Mucosa of rectum (tissue), 2 donors: ENCODE results near the gene KRTAP19-8.

ENCODE experiments used
- H3K27ac ChIP-seq, 2 donors: one replicate each; pipeline ENCODE4 v1.7.0; 2013; ENCODE audit warnings: inconsistent platforms in 2 of 2, low read depth in 2 of 2, low read length in 2 of 2
- H3K27me3 ChIP-seq, 2 donors: one replicate each; pipeline ENCODE4 v1.7.0; 2013; ENCODE audit warnings: low read length in 2 of 2; ENCODE audit not compliant: control insufficient read depth in 2 of 2, insufficient read depth in 2 of 2
- H3K36me3 ChIP-seq, 2 donors: one replicate each; pipeline ENCODE4 v1.7.0; 2013; ENCODE audit warnings: low read length in 2 of 2; ENCODE audit not compliant: control insufficient read depth in 2 of 2, insufficient read depth in 2 of 2
- H3K4me1 ChIP-seq, 2 donors: one replicate each; pipeline ENCODE4 v1.7.0; 2013; ENCODE audit warnings: low read length in 2 of 2, mild to moderate bottlenecking in 1 of 2; ENCODE audit not compliant: control insufficient read depth in 2 of 2, insufficient read depth in 2 of 2
- H3K4me3 ChIP-seq, 2 donors: one replicate each; pipeline ENCODE4 v1.7.0; 2013; ENCODE audit warnings: low read length in 2 of 2
- H3K9ac ChIP-seq, 2 donors: one replicate each; pipeline ENCODE4 v1.7.0; 2013; ENCODE audit warnings: low read length in 2 of 2, low read depth in 1 of 2, mild to moderate bottlenecking in 1 of 2
- H3K9me3 ChIP-seq, 2 donors: one replicate each; pipeline ENCODE4 v1.7.0; 2013; ENCODE audit warnings: low read length in 2 of 2; ENCODE audit not compliant: control insufficient read depth in 2 of 2
- donor health status: healthy.
- donor health status: Normal muscosa, but diverticular disease.

KRTAP19-8 gene, protein sequence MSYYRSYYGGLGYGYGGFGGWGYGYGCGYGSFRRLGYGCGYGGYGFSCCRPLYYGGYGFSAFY

DNA sequence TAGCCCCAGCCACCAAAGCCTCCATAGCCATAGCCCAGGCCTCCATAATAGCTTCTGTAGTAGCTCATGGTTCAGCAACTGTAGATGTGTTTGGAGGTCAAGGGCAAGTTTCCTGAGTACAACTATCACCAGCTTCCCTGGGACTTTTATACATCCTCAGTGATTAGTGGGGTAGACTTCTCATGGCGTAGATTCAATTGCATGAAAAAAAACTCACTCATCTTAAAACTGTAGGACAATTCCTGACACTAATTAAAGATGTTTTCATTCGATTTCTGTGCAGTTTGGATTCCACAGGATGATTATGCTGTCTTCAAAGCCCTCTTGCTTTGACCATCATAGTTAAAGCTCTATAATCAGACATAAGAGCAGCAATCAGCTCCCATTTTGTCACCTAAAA, at the start of gene KRTAP19-8:
Gene KRTAP19-8, minus strand, starts transcription at position 101 of the 400 bp plus-strand sequence. Its CDS starts 33 bp downstream, at position 68.
- Histone ChIP-seq H3K4me1 (no peaks in the 10 kb centered on the region), H3K9me3 (peaks cover 0 to 5% of the 10 kb centered on the region in 2 donors), H3K27ac (no peak within 1 kb of the TSS), H3K27me3 (no peaks in the 10 kb centered on the region), H3K4me3 (no peak within 1 kb of the TSS), H3K36me3 (no peaks in the 10 kb centered on the region), H3K9ac (no peak within 1 kb of the TSS)

DNA sequence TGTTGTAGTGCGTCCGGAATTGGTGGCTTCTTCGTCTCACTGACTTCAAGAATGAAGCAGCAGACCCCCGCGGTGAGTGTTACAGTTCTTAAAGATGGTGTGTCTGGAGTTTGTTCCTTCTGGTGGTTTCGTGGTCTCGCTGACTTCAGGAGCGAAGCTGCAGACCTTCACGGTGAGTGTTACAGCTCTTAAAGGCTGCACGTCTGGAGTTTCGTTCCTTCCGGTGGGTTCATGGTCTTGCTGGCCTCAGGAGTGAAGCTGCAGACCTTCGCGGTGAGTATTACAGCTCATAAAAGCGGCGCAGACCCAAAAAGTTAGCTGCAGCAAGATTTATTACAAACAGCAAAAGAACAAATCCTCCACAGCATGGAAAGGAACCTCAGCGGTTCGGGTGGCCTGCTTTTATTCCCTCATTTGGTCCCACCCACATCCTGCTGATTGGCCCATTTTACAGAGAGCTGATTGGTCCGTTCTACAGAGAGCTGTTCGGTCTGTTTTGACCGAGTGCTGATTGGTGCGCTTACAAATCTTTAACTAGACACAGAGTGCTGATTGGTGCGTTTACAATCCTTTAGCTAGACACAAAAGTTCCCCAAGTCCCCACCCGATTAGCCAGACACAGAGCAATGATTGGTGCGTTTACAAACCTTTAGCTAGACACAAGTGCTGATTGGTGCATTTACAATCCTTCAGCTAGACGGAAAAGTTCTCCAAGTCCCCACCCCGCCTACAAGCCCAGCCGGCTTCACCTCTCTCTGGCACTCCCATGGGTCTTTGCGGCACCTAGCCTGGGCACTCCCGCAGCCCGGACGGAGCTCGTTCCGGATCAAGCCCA, 49.6 kb upstream of the KRTAP19-8 start:
- Histone ChIP-seq H3K9ac (no peak overlapping the region), H3K36me3 (no peaks in the 10 kb centered on the region), H3K9me3 (no peaks in the 10 kb centered on the region), H3K27me3 (no peaks in the 10 kb centered on the region), H3K27ac (no peak overlapping the region), H3K4me1 (no peaks in the 10 kb centered on the region), H3K4me3 (no peak overlapping the region)

DNA sequence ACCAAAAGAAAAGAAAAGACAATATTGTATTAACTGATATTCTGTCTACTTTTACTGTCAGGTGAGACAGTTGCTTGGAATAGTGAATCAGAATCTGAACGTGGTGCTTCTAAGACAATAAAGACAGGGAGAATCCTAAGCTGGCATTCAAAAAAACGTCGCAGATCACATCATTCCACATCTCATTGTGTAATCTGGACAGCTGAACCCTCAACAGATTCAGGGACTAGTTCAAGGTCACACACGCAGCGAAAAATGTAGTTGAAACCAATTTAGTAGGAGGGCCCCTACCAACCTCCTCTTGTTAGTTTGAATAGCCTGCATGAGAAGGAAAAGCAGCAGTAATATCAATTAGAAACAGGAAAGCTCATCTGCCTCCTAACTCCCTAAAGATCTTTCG, 46.4 kb upstream of the KRTAP19-8 start:
- H3K4me3 ChIP-seq, result no peak overlapping the region
- H3K4me1 ChIP-seq, result no peaks in the 10 kb centered on the region
- H3K36me3 ChIP-seq, result no peaks in the 10 kb centered on the region
- no peaks in the 10 kb centered on the region for H3K27me3 ChIP-seq
- H3K9ac ChIP-seq, result no peak overlapping the region
- H3K27ac ChIP-seq, result no peak overlapping the region
- no peaks in the 10 kb centered on the region for H3K9me3 ChIP-seq

DNA sequence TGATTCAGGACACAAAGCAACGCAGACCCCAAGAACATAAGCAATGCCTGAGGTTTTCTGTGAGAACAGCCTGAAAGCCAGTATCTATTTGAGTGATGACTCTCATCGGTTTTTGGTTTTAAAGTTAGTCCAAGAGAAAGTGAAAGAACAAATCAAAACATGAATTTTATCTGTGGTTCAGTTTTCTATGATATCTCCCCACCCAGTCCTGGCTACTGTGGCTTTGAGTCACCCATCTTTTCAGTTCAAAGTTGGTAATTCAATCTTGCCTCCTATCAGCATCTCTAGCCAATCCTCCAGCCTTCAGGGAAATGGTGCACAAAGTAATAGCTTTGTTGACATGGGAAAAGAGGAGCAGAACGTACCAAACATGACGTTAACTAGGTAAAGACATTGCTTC, 40.5 kb upstream of the KRTAP19-8 start:
- Histone ChIP-seq H3K4me3 (no peak overlapping the region), H3K4me1 (no peaks in the 10 kb centered on the region), H3K9me3 (no peaks in the 10 kb centered on the region), H3K27ac (no peak overlapping the region), H3K27me3 (no peaks in the 10 kb centered on the region), H3K9ac (no peak overlapping the region), H3K36me3 (no peaks in the 10 kb centered on the region)

DNA sequence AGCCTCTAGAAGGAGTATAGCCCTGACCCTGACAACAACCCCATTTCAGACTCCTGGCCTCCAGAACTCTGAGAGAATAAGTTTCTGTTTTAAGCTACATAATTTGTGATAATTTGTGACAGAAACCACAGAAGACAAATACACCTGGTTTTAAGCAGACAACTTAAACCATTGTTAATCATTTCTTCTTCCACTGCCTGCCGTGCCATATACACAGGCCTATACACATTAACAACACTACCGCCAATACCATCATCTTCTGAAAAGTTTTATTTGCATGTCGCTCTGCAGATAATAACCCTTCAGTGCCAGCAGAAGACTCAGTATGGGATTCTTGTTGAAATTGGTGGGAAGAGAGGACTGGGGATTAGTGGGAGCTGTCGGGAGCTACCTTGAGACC, 39.9 kb upstream of the KRTAP19-8 start:
- Histone ChIP-seq H3K9me3 (no peaks in the 10 kb centered on the region), H3K27ac (no peak overlapping the region), H3K9ac (no peak overlapping the region)

DNA sequence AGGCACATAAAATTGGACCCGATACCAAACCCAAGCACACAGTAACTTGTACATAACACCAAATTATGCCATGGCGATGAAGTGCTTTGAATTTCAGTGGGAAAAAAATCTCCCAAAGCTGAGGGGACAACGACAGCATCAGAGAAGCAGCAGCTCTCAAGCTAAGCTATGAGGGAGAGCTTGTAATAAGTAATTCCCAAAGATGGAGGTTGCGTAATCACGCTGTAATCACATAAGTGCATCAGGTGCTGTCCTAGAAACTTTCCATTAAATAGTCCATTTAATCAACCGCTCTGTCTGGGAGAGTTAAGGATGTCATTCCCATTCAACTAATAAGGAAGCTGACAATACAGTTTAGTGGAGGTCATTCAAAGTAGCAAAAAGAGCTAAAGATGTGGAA, 37.6 kb upstream of the KRTAP19-8 start:
- Histone ChIP-seq H3K9me3 (no peaks in the 10 kb centered on the region), H3K4me3 (no peak overlapping the region), H3K36me3 (no peaks in the 10 kb centered on the region), H3K27ac (no peak overlapping the region), H3K9ac (no peak overlapping the region), H3K4me1 (no peaks in the 10 kb centered on the region), H3K27me3 (no peaks in the 10 kb centered on the region)

More for the DNA sequence above, 39.9 kb upstream of the KRTAP19-8 start:
- Histone ChIP-seq H3K36me3 (no peaks in the 10 kb centered on the region), H3K4me1 (no peaks in the 10 kb centered on the region), H3K27me3 (no peaks in the 10 kb centered on the region), H3K4me3 (no peak overlapping the region)

DNA sequence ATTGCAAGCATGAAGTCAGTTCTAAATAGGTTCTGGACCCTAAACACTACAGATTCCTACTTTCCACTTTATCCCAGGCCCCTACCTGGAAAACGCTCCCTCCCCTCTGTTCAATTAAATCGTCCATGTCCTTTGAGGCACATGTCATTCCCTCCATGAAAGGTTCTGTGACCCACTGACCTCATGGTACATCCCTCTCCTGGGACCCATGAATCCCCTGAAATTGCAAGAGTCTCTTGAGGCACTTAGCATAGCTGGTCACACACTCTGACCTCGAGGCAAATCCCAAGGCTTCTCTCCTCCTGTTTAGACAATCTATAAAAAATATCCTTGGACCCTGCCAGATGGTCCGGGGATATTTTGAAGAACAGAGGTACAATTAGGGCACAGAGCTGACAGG, 34.3 kb upstream of the KRTAP19-8 start:
- Histone ChIP-seq H3K27ac (no peak overlapping the region), H3K36me3 (no peaks in the 10 kb centered on the region), H3K4me1 (no peaks in the 10 kb centered on the region), H3K27me3 (no peaks in the 10 kb centered on the region), H3K4me3 (no peak overlapping the region), H3K9me3 (no peaks in the 10 kb centered on the region), H3K9ac (no peak overlapping the region)

DNA sequence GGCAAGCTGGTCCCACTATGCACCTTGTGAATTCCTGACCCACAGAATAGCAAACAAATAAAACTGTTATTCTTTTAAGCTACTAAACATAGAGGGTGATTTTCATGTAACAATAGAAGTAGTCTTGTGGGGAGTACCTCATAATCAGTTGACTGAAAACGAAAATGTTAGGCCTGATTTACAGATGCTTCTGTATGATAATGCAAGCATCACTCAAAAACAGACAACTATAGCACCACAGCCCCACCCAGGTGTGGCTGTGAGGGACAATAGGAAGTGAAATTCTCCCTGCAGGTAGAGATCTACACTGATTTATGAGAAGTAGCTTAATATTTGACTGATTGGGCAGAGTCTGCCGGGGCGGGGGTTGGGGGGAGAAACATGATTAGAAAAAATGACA, 26.5 kb upstream of the KRTAP19-8 start:
- Histone ChIP-seq H3K9ac (no peak overlapping the region), H3K27me3 (no peaks in the 10 kb centered on the region), H3K4me1 (no peaks in the 10 kb centered on the region), H3K4me3 (no peak overlapping the region), H3K9me3 (no peaks in the 10 kb centered on the region), H3K36me3 (no peaks in the 10 kb centered on the region), H3K27ac (no peak overlapping the region)

DNA sequence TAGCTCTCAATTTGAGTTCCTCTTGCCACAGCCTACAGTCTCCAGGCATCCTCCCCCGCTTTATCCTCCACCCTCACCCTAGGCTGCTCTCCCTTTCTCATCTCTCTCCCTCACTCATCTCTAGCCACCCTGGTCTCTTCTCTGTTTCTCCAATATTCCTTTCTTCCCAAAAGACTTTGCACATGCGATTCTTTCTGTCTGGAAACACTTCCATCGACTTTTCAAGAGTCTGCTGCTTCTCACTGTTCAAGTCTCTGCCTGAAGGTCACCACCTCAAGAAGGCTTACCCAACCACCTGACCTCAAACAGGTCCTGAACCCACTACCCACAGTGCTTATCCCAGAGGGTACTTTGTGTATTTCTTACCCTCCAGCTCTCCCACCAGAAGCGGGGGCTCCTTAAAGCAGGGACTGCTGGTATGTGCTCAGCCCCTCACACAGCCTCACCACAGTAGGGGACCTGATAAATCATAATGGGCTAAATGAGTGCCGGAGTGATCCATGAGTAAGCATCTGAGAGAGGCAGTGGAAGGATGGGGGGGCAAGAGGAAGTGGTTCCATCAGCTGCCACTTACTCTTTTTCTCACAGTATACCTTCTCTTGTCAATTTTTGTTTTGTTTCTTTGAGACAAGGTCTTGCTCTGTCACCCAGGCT, 14.3 kb upstream of the KRTAP19-8 start:
- H3K9me3 ChIP-seq, result no peaks in the 10 kb centered on the region
- no peaks in the 10 kb centered on the region for H3K36me3 ChIP-seq
- H3K27me3 ChIP-seq, result no peaks in the 10 kb centered on the region
- no peak overlapping the region for H3K27ac ChIP-seq
- no peak overlapping the region for H3K9ac ChIP-seq
- H3K4me1 ChIP-seq, result no peaks in the 10 kb centered on the region
- H3K4me3 ChIP-seq, result no peak overlapping the region

DNA sequence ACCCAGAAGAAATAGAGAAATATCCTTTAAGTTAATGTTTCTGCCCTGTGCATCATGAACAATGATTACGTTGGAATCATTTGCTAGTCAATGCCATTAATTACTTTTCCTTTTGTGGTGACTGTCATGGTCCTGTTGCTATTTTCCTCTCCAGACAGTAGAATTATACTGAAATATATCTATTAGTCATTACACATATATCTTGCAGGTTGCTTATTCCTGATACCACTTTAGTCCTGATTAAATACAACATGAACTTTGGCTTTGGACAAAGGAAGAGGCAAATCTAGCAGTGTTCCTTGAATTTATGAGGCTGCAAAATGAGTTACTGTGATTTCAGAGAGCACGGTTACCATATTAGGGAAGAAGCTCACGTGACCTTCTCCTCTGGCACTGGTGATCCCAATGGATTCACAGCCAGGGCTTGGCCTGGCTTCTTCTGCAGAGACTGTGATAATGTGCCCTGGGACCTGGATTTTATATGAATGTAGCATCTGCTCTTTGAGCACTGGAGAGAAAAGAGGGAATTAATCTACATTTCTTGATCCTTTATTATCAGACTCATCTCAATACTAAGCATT, 12.4 kb upstream of the KRTAP19-8 start:
- no peaks in the 10 kb centered on the region for H3K27me3 ChIP-seq
- H3K36me3 ChIP-seq, result no peaks in the 10 kb centered on the region
- no peaks in the 10 kb centered on the region for H3K4me1 ChIP-seq
- H3K4me3 ChIP-seq, result no peak overlapping the region
- no peaks in the 10 kb centered on the region for H3K9me3 ChIP-seq
- no peak overlapping the region for H3K27ac ChIP-seq
- H3K9ac ChIP-seq, result no peak overlapping the region
